ENCODE results near the gene WFIKKN2.

GRCh38 chr17:50848039-50848438 lies 12.7 kb downstream of the WFIKKN2 start:
- no peak for TF ChIP-seq CTCF (conservative IDR thresholded peaks at IDR 0.05; ENCODE audit: low read depth, low read length)
- TF ChIP-seq EZH2 (IDR thresholded peaks at IDR 0.05; ENCODE audit: borderline replicate concordance, low read depth, low read length, poor library complexity, severe bottlenecking), result no peak
